ENCODE results near the gene TRIM72. TPM values are rescaled to one million over a fixed set of nuclear protein-coding genes. Genes with fewer than 3 reads are reported as not detected.

Gene TRIM72
- polyA plus RNA-seq, 1 experiment, result not detected

- Histone ChIP-seq H3K36me3 (ENCODE audit: control insufficient read depth, insufficient read depth, low read length) (no peaks in the 10 kb centered on the region), H3K27me3 (ENCODE audit: control insufficient read depth, insufficient read depth, low read length) (0 out of 2 replicates have a peak, but pooled peaks cover 4% of the 10 kb centered on the region), H3K4me3 (ENCODE audit: low read depth, low read length) (no peak overlapping the region)
- TF ChIP-seq, protein P1, sequence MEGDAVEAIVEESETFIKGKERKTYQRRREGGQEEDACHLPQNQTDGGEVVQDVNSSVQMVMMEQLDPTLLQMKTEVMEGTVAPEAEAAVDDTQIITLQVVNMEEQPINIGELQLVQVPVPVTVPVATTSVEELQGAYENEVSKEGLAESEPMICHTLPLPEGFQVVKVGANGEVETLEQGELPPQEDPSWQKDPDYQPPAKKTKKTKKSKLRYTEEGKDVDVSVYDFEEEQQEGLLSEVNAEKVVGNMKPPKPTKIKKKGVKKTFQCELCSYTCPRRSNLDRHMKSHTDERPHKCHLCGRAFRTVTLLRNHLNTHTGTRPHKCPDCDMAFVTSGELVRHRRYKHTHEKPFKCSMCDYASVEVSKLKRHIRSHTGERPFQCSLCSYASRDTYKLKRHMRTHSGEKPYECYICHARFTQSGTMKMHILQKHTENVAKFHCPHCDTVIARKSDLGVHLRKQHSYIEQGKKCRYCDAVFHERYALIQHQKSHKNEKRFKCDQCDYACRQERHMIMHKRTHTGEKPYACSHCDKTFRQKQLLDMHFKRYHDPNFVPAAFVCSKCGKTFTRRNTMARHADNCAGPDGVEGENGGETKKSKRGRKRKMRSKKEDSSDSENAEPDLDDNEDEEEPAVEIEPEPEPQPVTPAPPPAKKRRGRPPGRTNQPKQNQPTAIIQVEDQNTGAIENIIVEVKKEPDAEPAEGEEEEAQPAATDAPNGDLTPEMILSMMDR (IDR thresholded peaks at IDR 0.05; ENCODE audit: insufficient read depth, low read depth, low read length), result no peak
- ChIA-PET POLR2A (no interaction called here), CTCF (no interaction called here)
- DNase-seq (ENCODE audit: low read depth), result no peak
Measured at GRCh38 chr16:31251435-31251834, 37.5 kb downstream of the TRIM72 start.

DNA sequence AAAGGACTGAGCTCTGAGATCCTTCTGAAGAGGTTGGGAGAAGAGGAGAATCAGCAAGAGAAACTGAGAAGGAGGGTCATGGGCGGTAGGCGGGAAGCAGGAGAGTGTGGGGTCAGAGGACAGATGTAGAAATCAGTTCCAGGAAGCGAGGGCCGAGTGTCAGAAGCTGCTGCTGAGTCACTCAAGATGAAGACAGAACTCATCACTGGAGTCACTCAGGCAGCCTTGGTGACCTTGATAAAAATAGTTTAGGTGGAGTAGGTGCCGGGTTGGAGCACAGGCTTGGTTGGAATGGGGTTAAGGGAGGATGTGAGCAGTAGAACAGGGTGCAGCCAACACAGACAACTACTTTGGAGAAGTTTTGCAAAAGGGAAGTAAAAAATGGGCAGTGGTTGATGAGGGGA, 39.7 kb downstream of the TRIM72 start:
- Histone ChIP-seq H3K4me3 (ENCODE audit: low read depth, low read length) (no peak overlapping the region), H3K36me3 (ENCODE audit: control insufficient read depth, insufficient read depth, low read length) (no peaks in the 10 kb centered on the region), H3K27me3 (ENCODE audit: control insufficient read depth, insufficient read depth, low read length) (0 out of 2 replicates have a peak, but pooled peaks cover 4% of the 10 kb centered on the region)
- no peak for DNase-seq (ENCODE audit: low read depth)
- TF ChIP-seq, protein P1 (IDR thresholded peaks at IDR 0.05; ENCODE audit: insufficient read depth, low read depth, low read length), result no peak
- POLR2A ChIA-PET, result no interaction called here
- CTCF ChIA-PET, result no interaction called here

GRCh38 chr16:31256466-31256865, 42.5 kb downstream of the TRIM72 start:
- Histone ChIP-seq H3K27me3 (ENCODE audit: control insufficient read depth, insufficient read depth, low read length) (0 out of 2 replicates have a peak, but pooled peaks cover 3% of the 10 kb centered on the region), H3K36me3 (ENCODE audit: control insufficient read depth, insufficient read depth, low read length) (no peaks in the 10 kb centered on the region), H3K4me3 (ENCODE audit: low read depth, low read length) (no peak overlapping the region)
- POLR2A ChIA-PET, result no interaction called here
- DNase-seq (ENCODE audit: low read depth), result no peak
- CTCF ChIA-PET, result interaction anchor here (0.6 kb wide), 1 partner anchor 32 kb away, joined by 3 read pairs; no protein-coding TSS in a partner anchor
- TF ChIP-seq, protein P1 (IDR thresholded peaks at IDR 0.05; ENCODE audit: insufficient read depth, low read depth, low read length), result no peak

GRCh38 chr16:31258366-31258765, 44.4 kb downstream of the TRIM72 start:
- ChIA-PET CTCF (no interaction called here), POLR2A (no interaction called here)
- Histone ChIP-seq H3K36me3 (ENCODE audit: control insufficient read depth, insufficient read depth, low read length) (no peaks in the 10 kb centered on the region), H3K4me3 (ENCODE audit: low read depth, low read length) (no peak overlapping the region), H3K27me3 (ENCODE audit: control insufficient read depth, insufficient read depth, low read length) (peaks cover 2% of the 10 kb centered on the region; the same call in 1 of the 2 replicates)
- TF ChIP-seq, protein P1 (IDR thresholded peaks at IDR 0.05; ENCODE audit: insufficient read depth, low read depth, low read length), result no peak
- no peak for DNase-seq (ENCODE audit: low read depth)

- DNase-seq (ENCODE audit: low read depth), result no peak
- ChIA-PET POLR2A (no interaction called here), CTCF (no interaction called here)
- Histone ChIP-seq H3K36me3 (ENCODE audit: control insufficient read depth, insufficient read depth, low read length) (no peaks in the 10 kb centered on the region), H3K4me3 (ENCODE audit: low read depth, low read length) (no peak overlapping the region), H3K27me3 (ENCODE audit: control insufficient read depth, insufficient read depth, low read length) (peaks cover 2% of the 10 kb centered on the region; the same call in 1 of the 2 replicates)
- TF ChIP-seq, protein P1 (IDR thresholded peaks at IDR 0.05; ENCODE audit: insufficient read depth, low read depth, low read length), result no peak
Measured at GRCh38 chr16:31260136-31260931, 46.4 kb downstream of the TRIM72 start.

Data from BJ (cell line).